Esophagus (tissue), 2 donors: ENCODE measurements around the gene FCRL4. TPM values are rescaled to one million over a fixed set of nuclear protein-coding genes. Genes with fewer than 3 reads are reported as not detected.

Experiments
- H3K27ac ChIP-seq, 2 donors: one replicate each; pipeline ENCODE4 v1.5.1; 2013; ENCODE audit warnings: low read depth in 2 of 2, mild to moderate bottlenecking in 2 of 2, inconsistent platforms in 1 of 2, low read length in 1 of 2, moderate library complexity in 1 of 2
- H3K27me3 ChIP-seq, 2 donors: one replicate each; pipeline ENCODE4 v1.6.1; 2013; ENCODE audit warnings: low read length in 2 of 2, control low read depth in 1 of 2, mild to moderate bottlenecking in 1 of 2; ENCODE audit not compliant: insufficient read depth in 2 of 2, control insufficient read depth in 1 of 2
- H3K36me3 ChIP-seq, 2 donors: one replicate each; pipeline ENCODE4 v1.6.1; 2013; ENCODE audit warnings: low read length in 1 of 2; ENCODE audit not compliant: control insufficient read depth in 2 of 2, insufficient read depth in 2 of 2
- H3K4me1 ChIP-seq, 2 donors: one replicate each; pipeline ENCODE4 v1.6.1; 2013; ENCODE audit warnings: low read length in 1 of 2; ENCODE audit not compliant: control insufficient read depth in 2 of 2, insufficient read depth in 2 of 2
- H3K4me3 ChIP-seq, 2 donors: one replicate each; pipeline ENCODE4 v1.5.1; 2013; ENCODE audit warnings: low read length in 2 of 2, mild to moderate bottlenecking in 2 of 2, low read depth in 1 of 2, moderate library complexity in 1 of 2
- H3K9me3 ChIP-seq, 2 donors: one replicate each; pipeline ENCODE4 v1.6.1; 2013; ENCODE audit warnings: mild to moderate bottlenecking in 2 of 2, low read depth in 1 of 2, low read length in 1 of 2, moderate library complexity in 1 of 2; ENCODE audit not compliant: control insufficient read depth in 2 of 2, insufficient read depth in 1 of 2
- WGBS, 2 donors: extraction: QIAGEN DNeasy Blood & Tissue Kit; methylation state at CpG; one replicate each; pipeline ENCODE4 v1.1.7; 2013; 5-methylcytosine and 5-hydroxymethylcytosine counted together
- polyA plus RNA-seq, 2 donors: library from polyadenylated mRNA; stranded (reverse); fragments of 200-250 nt; gene quantifications; one replicate each; pipeline ENCODE4 v1.2.3, GENCODE V29; 2013
- donor health status: healthy with polysubstance abuse.
- donor health status: Bipolar disorder and iron deficiency.

Gene FCRL4
- polyA plus RNA-seq, 2 donors = not detected

DNA sequence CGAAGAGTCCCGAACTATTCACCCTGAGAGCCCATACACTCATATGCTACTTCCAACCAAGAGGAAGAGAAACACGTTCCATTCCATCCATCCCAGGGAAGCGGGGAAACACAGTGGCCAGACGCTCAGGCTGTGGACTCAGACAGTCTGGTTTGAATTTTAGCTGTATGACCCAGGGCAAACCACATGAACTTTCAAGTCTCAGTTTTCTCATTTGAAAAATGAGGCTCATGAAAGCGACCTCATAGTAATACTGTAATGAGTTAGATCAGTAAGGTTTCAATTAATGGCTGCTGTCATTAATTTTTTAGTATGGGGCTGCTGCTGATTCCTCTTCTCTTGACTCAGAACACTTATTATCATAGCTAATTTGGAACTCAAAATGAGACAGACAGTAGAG is 1.5 kb downstream of the FCRL4 start:
- H3K27me3 ChIP-seq = no peaks in the 10 kb centered on the region
- no peak overlapping the region for H3K27ac ChIP-seq
- no peak overlapping the region for H3K4me3 ChIP-seq
- no peaks in the 10 kb centered on the region for H3K9me3 ChIP-seq
- WGBS, 2 donors = 72 to 78% methylated on average over 6 of the region's 6 CpGs
- H3K4me1 ChIP-seq = no peaks in the 10 kb centered on the region
- H3K36me3 ChIP-seq = no peaks in the 10 kb centered on the region

DNA sequence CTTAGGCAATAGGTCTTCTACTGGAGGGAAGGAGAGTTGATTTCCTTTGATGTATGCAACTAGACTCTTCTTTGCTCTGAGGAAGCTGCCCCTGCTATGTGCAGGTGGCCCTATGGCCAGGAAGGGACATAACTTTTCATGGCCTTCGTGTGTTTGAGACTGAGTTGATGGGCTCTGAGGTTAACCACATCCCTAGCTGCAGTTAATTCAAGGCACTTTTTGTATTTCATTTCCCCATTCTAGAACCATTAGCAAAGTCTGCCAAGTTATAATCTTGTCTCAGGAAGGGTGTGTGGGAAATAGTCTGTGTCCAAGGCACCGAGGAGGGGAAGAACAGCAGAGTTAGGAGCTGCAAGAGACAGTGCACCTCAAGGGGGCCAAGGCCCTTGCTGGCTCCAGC is 2.5 kb downstream of the FCRL4 start:
- H3K4me1 ChIP-seq = no peaks in the 10 kb centered on the region
- no peak overlapping the region for H3K27ac ChIP-seq
- 58 to 64% methylated on average over 2 of the region's 2 CpGs for WGBS, 2 donors
- H3K4me3 ChIP-seq = no peak overlapping the region
- H3K36me3 ChIP-seq = no peaks in the 10 kb centered on the region
- no peaks in the 10 kb centered on the region for H3K9me3 ChIP-seq
- H3K27me3 ChIP-seq = no peaks in the 10 kb centered on the region

DNA sequence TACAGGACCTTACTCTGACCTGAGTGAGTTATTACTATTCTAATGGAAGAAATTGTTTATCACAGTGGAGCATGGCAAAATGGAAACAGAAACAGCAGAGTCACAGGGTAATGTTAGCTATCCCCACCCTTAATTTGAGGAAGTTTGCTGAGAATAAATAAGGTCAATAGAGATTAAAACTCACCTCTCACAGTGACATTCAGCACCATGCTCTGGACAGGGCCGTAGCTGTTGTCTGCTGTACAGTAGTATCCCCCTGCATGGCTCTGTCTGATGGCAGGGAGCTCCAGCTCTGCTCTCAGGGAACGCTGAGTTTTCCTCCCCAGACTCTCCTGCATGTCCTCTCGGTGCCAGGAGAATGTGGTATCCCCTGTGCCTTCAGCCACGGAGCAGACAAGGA is 11.9 kb downstream of the FCRL4 start:
- H3K36me3 ChIP-seq = no peaks in the 10 kb centered on the region
- H3K4me3 ChIP-seq = no peak overlapping the region
- H3K9me3 ChIP-seq = peaks cover 0 to 1% of the 10 kb centered on the region in 2 donors
- 43 to 51% methylated on average over 4 of the region's 4 CpGs for WGBS, 2 donors
- H3K27ac ChIP-seq = no peak overlapping the region
- peaks cover 0 to 3% of the 10 kb centered on the region in 2 donors for H3K27me3 ChIP-seq
- no peaks in the 10 kb centered on the region for H3K4me1 ChIP-seq

DNA sequence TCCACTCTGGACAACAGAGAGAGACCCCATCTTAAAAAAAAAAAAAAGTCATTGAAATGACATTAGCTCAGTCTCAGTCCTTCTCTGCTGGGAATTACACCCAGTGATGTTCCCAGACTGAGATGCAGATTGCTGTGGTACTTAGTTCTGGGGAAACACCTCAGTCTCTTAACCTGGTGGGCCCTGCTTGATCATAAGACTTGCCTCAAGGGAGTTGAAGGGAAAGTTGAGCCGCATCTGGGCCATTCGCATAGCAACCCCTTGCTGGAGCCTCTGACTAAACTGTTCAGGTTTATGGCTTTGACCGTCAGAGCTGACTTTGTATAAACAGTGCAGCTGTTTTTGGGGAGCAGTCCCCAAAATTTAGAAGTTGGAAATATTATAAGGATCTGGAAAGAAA is 13.4 kb downstream of the FCRL4 start:
- H3K36me3 ChIP-seq = no peaks in the 10 kb centered on the region
- no peak overlapping the region for H3K4me3 ChIP-seq
- peaks cover 0 to 3% of the 10 kb centered on the region in 2 donors for H3K27me3 ChIP-seq
- H3K4me1 ChIP-seq = no peaks in the 10 kb centered on the region
- WGBS, 2 donors = 82 to 85% methylated on average over 3 of the region's 3 CpGs
- H3K9me3 ChIP-seq = peaks cover 0 to 1% of the 10 kb centered on the region in 2 donors
- no peak overlapping the region for H3K27ac ChIP-seq

DNA sequence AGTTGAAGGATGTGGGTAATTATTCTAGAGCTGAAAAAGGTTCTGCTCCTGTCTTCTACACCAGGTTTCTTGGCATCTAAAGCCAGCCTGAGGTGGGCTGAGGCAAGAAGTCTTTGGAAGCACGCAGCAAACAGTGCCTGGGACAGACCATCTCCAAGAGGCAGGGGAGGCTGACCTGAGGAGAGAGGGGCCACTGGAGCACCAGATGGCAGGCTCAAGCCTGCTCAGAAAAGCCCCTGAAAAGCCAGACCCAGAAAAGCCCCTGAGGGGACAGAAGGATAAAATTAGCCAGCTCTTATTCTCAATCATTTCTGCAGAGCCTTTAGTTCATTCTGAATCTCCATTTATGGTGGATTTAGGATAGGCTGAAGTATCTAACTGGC is 17.1 kb downstream of the FCRL4 start:
- Histone ChIP-seq H3K4me1 (no peaks in the 10 kb centered on the region), H3K4me3 (no peak overlapping the region), H3K27ac (no peak overlapping the region), H3K27me3 (no peaks in the 10 kb centered on the region), H3K9me3 (peaks cover 0 to 1% of the 10 kb centered on the region in 2 donors), H3K36me3 (no peaks in the 10 kb centered on the region)
- 54 to 71% methylated on average over 1 of the region's 1 CpG for WGBS, 2 donors

DNA sequence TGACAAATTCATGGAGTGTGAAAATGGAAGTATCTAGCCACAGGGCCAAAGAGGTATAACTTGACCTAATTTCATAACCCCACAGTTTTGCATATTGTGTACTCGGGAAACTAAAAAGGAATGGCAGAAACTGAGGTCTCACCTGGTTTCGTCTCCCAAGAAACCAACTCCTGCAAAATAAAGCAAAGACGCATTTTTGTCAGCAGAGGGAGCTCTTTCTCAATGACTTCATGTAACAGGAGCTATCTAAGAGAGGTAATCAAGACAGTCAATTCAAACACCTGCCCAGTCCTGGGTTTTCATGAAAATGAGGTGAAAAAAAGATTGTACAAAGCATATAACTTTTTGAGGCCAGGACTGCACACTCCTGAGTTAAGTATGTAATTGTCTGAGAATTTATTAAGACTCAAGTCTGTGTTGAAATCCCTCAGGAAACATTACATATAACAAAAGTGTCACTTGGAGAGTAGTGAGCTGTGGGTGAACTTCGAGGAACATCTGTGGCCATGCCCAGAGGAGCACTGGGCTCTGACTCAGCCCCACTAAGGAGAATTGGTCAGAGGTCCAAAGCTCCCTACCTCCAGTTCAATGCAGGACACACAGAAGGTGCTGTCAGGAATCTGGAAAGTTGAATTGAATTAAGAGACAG is 17.6 kb downstream of the FCRL4 start:
- Histone ChIP-seq H3K27ac (no peak overlapping the region), H3K27me3 (no peaks in the 10 kb centered on the region), H3K36me3 (no peaks in the 10 kb centered on the region), H3K4me3 (no peak overlapping the region), H3K9me3 (peaks cover 0 to under 1% of the 10 kb centered on the region in 2 donors), H3K4me1 (no peaks in the 10 kb centered on the region)
- 9 to 10% methylated on average over 4 of the region's 4 CpGs for WGBS, 2 donors

DNA sequence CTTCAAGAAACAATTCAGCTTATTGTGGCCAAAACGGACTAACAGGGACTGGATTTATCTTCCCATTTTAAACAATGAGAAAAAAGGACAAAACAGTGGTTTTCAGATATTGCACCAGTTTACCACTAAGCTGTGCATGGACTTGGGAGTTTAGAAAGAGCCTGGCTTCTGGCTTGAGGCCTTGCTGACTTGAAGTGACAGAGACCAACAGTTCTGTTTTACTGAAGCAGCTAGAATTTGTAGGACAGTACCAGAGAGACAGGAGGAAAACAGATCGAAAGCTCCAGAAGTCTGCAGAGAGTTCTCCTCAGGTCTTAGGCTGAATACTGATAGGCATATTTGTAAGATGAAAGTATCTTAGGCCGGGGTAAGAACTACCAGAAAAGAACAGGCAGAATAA is 20.5 kb downstream of the FCRL4 start:
- H3K27me3 ChIP-seq = no peaks in the 10 kb centered on the region
- H3K27ac ChIP-seq = no peak overlapping the region
- WGBS, 2 donors = 74 to 79% methylated on average over 3 of the region's 3 CpGs
- no peaks in the 10 kb centered on the region for H3K36me3 ChIP-seq
- H3K9me3 ChIP-seq = no peaks in the 10 kb centered on the region
- no peak overlapping the region for H3K4me3 ChIP-seq
- no peaks in the 10 kb centered on the region for H3K4me1 ChIP-seq

DNA sequence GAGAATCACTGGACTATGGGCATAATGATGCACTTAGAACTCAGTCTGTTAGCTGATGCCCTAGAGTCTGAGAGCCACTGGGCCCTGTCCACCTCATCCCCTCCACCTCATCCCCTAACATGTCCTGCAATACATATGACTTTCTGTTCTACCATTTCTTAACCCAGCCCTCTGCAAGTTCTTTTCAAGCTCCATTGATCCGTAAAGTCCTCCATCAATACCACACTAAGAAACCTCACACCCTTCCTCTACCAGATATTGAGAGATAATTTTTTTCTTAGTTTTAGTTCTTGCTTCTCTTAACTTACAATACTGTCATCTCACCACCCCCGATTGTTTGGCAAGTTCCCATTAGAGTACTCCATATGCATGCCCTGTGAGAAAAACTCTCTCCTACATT is 22.1 kb downstream of the FCRL4 start:
- H3K27ac ChIP-seq = no peak overlapping the region
- H3K36me3 ChIP-seq = no peaks in the 10 kb centered on the region
- no peaks in the 10 kb centered on the region for H3K9me3 ChIP-seq
- no peaks in the 10 kb centered on the region for H3K27me3 ChIP-seq
- no peak overlapping the region for H3K4me3 ChIP-seq
- 85% methylated on average over 2 of the region's 2 CpGs for WGBS, 2 donors
- no peaks in the 10 kb centered on the region for H3K4me1 ChIP-seq

DNA sequence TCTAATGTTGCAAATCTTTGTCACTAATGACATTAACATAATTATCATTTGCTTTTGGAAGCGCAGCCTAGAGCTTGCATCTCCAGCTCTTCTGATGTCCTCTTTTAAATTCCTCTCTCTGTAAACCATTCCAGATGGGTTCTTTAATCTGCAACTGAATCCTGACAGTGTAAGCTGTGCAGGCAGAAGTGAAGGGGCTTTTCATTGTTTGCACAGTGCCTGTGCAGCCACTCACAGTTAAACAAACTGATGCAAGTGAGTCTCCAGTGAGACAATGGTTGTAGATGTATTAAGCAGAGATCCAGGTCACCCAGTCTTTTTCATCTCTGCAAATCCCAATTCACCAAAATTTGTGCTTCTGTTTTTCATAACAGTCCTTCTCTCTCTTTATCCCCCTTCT is 23.0 kb downstream of the FCRL4 start:
- H3K36me3 ChIP-seq = no peaks in the 10 kb centered on the region
- no peak overlapping the region for H3K27ac ChIP-seq

DNA sequence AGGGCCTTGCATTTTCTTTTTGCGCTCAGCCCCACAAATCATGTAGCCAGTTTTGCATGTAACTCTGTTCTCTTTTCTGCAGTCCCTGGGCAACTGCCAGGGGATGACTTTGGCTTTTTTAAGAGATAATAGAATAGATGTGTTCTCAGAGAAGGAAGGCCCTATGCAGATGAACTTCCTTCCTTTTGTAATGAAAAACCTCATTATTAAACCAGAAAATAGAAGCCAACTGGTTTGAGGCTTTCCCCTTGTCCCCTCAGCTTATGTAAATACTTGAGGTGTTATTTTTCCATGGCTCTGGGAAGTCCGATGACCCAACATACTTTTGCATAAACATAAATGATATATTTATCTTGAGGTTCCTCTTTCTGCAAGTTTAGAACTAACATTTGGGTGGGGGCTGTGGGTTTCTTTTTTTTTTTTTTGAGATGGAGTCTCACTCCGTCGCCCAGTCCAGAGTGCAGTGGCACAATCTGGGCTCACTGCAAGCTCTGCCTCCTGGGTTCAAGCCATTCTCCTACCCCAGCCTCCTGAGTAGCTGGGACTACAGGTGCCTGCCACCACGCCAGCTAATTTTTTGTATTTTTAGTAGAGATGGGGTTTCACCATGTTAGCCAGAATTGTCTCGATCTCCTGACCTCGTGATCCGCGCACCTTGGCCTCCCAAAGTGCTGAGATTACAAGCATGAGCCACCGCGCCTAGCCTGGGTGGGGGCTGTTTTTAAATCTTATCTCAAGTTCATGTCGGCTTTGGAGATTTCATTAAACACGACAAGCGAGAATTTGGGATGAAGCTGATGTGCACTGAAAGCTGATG is 31.2 kb downstream of the FCRL4 start:
- Histone ChIP-seq H3K27me3 (no peaks in the 10 kb centered on the region), H3K9me3 (no peaks in the 10 kb centered on the region), H3K4me1 (no peaks in the 10 kb centered on the region), H3K4me3 (no peak overlapping the region), H3K27ac (no peak overlapping the region), H3K36me3 (no peaks in the 10 kb centered on the region)
- 77 to 80% methylated on average over 14 of the region's 14 CpGs for WGBS, 2 donors

More for the DNA sequence above, 23.0 kb downstream of the FCRL4 start:
- no peaks in the 10 kb centered on the region for H3K9me3 ChIP-seq
- H3K4me1 ChIP-seq = no peaks in the 10 kb centered on the region
- WGBS, 2 donors = 50 to 69% methylated on average over 1 of the region's 1 CpG
- no peak overlapping the region for H3K4me3 ChIP-seq
- no peaks in the 10 kb centered on the region for H3K27me3 ChIP-seq
